ENCODE data around the gene IQGAP2. TPM values are rescaled to one million over a fixed set of nuclear protein-coding genes. Genes with fewer than 3 reads are reported as not detected.
"Not testable (repeated sequence)": the region's sequence is repeated elsewhere in the genome, so short reads cannot be mapped to it uniquely, and the experiment has no call there.

The IQGAP2 gene
- total RNA-seq, 6 donors from 2014 or later: 24.3 to 57.6 (median 28.9) TPM

- Histone ChIP-seq H3K27ac (no peak overlapping the region), H3K4me1 (peaks cover 0 to 24% (median 11%) of the 10 kb centered on the region in 4 donors), H3K4me3 (no peak overlapping the region), H3K36me3 (no peaks in the 10 kb centered on the region), H3K9me3 (no peaks in the 10 kb centered on the region), H3K27me3 (no peaks in the 10 kb centered on the region)
- no peak for ATAC-seq (ENCODE audit: low FRiP score in 2 of 2)
- no peak for DNase-seq
- WGBS, 2 donors: 79 to 88% methylated on average over 3 of the region's 3 CpGs
- TF ChIP-seq, protein P1, sequence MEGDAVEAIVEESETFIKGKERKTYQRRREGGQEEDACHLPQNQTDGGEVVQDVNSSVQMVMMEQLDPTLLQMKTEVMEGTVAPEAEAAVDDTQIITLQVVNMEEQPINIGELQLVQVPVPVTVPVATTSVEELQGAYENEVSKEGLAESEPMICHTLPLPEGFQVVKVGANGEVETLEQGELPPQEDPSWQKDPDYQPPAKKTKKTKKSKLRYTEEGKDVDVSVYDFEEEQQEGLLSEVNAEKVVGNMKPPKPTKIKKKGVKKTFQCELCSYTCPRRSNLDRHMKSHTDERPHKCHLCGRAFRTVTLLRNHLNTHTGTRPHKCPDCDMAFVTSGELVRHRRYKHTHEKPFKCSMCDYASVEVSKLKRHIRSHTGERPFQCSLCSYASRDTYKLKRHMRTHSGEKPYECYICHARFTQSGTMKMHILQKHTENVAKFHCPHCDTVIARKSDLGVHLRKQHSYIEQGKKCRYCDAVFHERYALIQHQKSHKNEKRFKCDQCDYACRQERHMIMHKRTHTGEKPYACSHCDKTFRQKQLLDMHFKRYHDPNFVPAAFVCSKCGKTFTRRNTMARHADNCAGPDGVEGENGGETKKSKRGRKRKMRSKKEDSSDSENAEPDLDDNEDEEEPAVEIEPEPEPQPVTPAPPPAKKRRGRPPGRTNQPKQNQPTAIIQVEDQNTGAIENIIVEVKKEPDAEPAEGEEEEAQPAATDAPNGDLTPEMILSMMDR (IDR thresholded peaks at IDR 0.05): no peak
- TF ChIP-seq POLR2A (IDR thresholded peaks at IDR 0.05) (no peak), EP300 (IDR thresholded peaks at IDR 0.05) (no peak), POLR2AphosphoS5 (IDR thresholded peaks at IDR 0.05) (no peak)
These were observed 19.7 kb downstream of the IQGAP2 start for GRCh38 chr5:76422742-76423141.

- no peak for TF ChIP-seq POLR2AphosphoS5 (IDR thresholded peaks at IDR 0.05)
- TF ChIP-seq EP300 (IDR thresholded peaks at IDR 0.05): no peak
- TF ChIP-seq POLR2A (IDR thresholded peaks at IDR 0.05): no peak
- TF ChIP-seq, protein P1 (IDR thresholded peaks at IDR 0.05): no peak
- Histone ChIP-seq H3K27me3 (no peaks in the 10 kb centered on the region), H3K36me3 (no peaks in the 10 kb centered on the region), H3K4me1 (peaks cover 0 to 24% (median 11%) of the 10 kb centered on the region in 4 donors), H3K4me3 (no peak overlapping the region), H3K9me3 (no peaks in the 10 kb centered on the region), H3K27ac (no peak overlapping the region)
- 47 to 54% methylated on average over 4 of the region's 4 CpGs for WGBS, 2 donors
- ATAC-seq (ENCODE audit: low FRiP score in 2 of 2) (no peak), DNase-seq (no peak)
These were observed 22.1 kb downstream of the IQGAP2 start for GRCh38 chr5:76425146-76425545.

DNA sequence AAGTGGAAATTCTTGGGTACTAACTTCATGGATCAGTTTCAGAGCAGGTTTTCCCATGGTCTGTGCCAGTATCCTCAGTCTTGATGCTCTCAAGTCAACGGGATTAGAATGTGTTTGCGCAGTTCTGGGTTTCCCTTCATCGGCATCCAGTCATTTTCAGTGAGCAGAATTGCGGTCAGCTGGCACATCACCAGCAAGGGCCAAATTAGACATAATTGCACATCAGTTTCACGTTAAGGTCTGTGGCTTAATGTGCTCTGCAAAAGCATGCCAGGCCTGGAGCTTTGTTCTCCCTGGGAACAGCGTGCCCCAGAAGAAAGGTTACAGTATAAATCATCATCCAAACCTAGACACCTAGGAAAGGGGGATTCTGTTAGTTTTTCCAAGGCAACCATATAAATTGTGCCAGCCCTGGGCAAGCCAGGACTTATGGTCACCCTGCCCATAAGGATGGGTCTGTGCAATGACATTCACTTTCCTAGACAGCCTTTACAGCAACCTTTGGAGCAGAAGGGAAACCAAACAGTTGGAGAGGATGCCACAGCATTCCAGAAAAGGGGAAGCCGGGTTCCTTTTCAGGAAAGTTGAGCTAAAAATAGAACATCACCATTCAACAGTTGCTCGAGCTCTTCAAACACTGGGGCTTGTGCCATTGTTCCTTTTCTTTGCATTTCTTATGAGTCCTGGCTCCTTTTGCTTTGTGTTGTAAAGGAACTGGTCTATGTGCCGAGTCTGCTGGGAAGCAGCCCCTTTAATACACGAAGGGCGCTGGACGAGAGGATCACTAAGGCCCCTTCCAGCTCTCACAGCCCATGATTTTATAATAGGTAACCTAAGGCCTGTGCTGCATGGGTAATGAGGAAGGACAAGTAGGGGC, 23.1 kb downstream of the IQGAP2 start:
- Histone ChIP-seq H3K36me3 (no peaks in the 10 kb centered on the region), H3K27me3 (no peaks in the 10 kb centered on the region), H3K27ac (no peak overlapping the region), H3K4me3 (no peak overlapping the region), H3K9me3 (no peaks in the 10 kb centered on the region), H3K4me1 (peaks cover 0 to 24% (median 11%) of the 10 kb centered on the region in 4 donors)
- 51 to 53% methylated on average over 10 to 12 of the region's 12 CpGs for WGBS, 2 donors
- TF ChIP-seq POLR2A (IDR thresholded peaks at IDR 0.05) (no peak), POLR2AphosphoS5 (IDR thresholded peaks at IDR 0.05) (no peak), EP300 (IDR thresholded peaks at IDR 0.05) (no peak)
- TF ChIP-seq, protein P1 (IDR thresholded peaks at IDR 0.05): no peak
- ATAC-seq (ENCODE audit: low FRiP score in 2 of 2) (no peak), DNase-seq (no peak)

- Histone ChIP-seq H3K27ac (no peak overlapping the region), H3K4me3 (no peak overlapping the region), H3K36me3 (no peaks in the 10 kb centered on the region), H3K4me1 (peaks cover 0 to 18% (median 11%) of the 10 kb centered on the region in 4 donors), H3K27me3 (no peaks in the 10 kb centered on the region), H3K9me3 (no peaks in the 10 kb centered on the region)
- no peak for TF ChIP-seq EP300 (IDR thresholded peaks at IDR 0.05)
- TF ChIP-seq, protein P1 (IDR thresholded peaks at IDR 0.05): no peak
- TF ChIP-seq POLR2A (IDR thresholded peaks at IDR 0.05): no peak
- TF ChIP-seq POLR2AphosphoS5 (IDR thresholded peaks at IDR 0.05): no peak
- DNase-seq (no peak), ATAC-seq (ENCODE audit: low FRiP score in 2 of 2) (no peak)
- 85 to 91% methylated on average over 14 of the region's 14 CpGs for WGBS, 2 donors
These were observed 24.4 kb downstream of the IQGAP2 start for GRCh38 chr5:76427206-76428140.

- not testable (repeated sequence) for ATAC-seq (ENCODE audit: low FRiP score in 2 of 2); H3K27ac ChIP-seq; H3K36me3 ChIP-seq; DNase-seq; H3K27me3 ChIP-seq; H3K9me3 ChIP-seq; H3K4me3 ChIP-seq
- WGBS, 2 donors: 94 to 96% methylated on average over 6 of the region's 6 CpGs
- H3K4me1 ChIP-seq: peaks cover 0 to 16% (median 11%) of the 10 kb centered on the region in 4 donors
These were observed 25.5 kb downstream of the IQGAP2 start for GRCh38 chr5:76428550-76428949.
